ENCODE results near the gene RAB9B. TPM values are rescaled to one million over a fixed set of nuclear protein-coding genes. Genes with fewer than 3 reads are reported as not detected.

The RAB9B gene
- total RNA-seq, 1 experiment from 2014 or later = 0.62 TPM

DNA sequence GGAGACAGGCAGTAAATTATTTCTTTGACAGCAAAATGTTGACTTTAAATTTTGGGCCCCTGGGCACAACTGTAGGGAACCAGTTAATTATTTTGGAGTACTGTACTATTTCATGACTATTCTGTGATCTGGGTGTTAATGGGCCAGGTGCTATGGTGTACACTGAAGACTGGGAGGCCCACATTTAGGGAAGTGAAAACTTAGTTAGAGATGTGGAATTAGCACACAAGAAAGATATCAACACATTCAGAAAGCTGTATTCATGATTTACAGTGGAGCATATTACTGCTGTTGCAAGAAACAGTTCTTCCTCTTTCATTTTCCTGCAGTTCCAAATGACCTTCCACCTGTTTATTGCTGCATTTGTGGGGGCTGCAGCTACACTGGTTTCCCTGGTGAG, 43.1 kb downstream of the RAB9B start:
- no TSS peak for BruUV-seq (replicated peaks)
- Histone ChIP-seq H3K27me3 (ENCODE audit: control insufficient read depth, insufficient read depth, low read length) (peaks cover 29% of the 10 kb centered on the region), H3K4me1 (ENCODE audit: control insufficient read depth, insufficient read depth, low read length) (no peaks in the 10 kb centered on the region), H3K9me3 (ENCODE audit: control insufficient read depth, insufficient read depth, low read depth, low read length) (no peaks in the 10 kb centered on the region), H3K36me3 (ENCODE audit: control insufficient read depth, insufficient read depth, low read length) (no peaks in the 10 kb centered on the region), H3K27ac (ENCODE audit: low read length) (no peak overlapping the region), H3K4me3 (ENCODE audit: low read depth in 2 of 2, low read length in 2 of 2) (no peak overlapping the region)
- ATAC-seq = no peak
- intact Hi-C loops (cut with micrococcal nuclease; ENCODE audit: unreplicated experiment) = no loop called here
- TF ChIP-seq SIN3A (IDR thresholded peaks at IDR 0.05; ENCODE audit: borderline replicate concordance, insufficient read depth, low read depth, low read length) (no peak), POLR2AphosphoS5 (IDR thresholded peaks at IDR 0.05; ENCODE audit: low read depth, low read length) (no peak)
- TF ChIP-seq, protein P1, sequence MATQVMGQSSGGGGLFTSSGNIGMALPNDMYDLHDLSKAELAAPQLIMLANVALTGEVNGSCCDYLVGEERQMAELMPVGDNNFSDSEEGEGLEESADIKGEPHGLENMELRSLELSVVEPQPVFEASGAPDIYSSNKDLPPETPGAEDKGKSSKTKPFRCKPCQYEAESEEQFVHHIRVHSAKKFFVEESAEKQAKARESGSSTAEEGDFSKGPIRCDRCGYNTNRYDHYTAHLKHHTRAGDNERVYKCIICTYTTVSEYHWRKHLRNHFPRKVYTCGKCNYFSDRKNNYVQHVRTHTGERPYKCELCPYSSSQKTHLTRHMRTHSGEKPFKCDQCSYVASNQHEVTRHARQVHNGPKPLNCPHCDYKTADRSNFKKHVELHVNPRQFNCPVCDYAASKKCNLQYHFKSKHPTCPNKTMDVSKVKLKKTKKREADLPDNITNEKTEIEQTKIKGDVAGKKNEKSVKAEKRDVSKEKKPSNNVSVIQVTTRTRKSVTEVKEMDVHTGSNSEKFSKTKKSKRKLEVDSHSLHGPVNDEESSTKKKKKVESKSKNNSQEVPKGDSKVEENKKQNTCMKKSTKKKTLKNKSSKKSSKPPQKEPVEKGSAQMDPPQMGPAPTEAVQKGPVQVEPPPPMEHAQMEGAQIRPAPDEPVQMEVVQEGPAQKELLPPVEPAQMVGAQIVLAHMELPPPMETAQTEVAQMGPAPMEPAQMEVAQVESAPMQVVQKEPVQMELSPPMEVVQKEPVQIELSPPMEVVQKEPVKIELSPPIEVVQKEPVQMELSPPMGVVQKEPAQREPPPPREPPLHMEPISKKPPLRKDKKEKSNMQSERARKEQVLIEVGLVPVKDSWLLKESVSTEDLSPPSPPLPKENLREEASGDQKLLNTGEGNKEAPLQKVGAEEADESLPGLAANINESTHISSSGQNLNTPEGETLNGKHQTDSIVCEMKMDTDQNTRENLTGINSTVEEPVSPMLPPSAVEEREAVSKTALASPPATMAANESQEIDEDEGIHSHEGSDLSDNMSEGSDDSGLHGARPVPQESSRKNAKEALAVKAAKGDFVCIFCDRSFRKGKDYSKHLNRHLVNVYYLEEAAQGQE (IDR thresholded peaks at IDR 0.05; ENCODE audit: insufficient read depth in 1 of 2, low read depth in 2 of 2, low read length in 1 of 2) = no peak
- DNase-seq (ENCODE audit: low read depth, low spot score) = no peak
- in situ Hi-C loops (cut with HindIII; ENCODE audit: low pct_unique_long_range_greater_than_20kb, low sequenced_read_pairs) = no loop called here
- POLR2A ChIA-PET = no interaction called here
- CTCF ChIA-PET = no interaction called here

DNA sequence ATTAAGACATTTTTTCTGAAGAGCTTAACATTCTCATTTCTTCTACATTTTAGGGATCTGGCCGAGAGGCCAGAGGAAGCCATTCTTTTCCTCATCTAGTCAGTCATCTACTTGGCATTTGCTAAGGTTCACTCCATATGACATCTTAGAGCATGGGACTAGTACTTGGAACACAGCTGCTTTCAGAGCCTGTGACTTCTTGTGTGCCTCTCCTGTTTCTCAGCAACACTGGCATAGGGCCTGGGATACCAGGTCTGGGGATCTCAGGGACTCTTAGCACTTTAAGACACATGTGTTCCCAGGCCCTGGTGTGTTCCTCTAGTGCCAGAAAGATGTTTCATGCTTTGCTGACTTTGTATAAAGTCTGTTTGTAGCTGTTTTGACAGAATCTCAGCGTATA, 48.1 kb downstream of the RAB9B start:
- ATAC-seq (no peak), DNase-seq (ENCODE audit: low read depth, low spot score) (no peak)
- ChIA-PET CTCF (no interaction called here), POLR2A (no interaction called here)
- Histone ChIP-seq H3K9me3 (ENCODE audit: control insufficient read depth, insufficient read depth, low read depth, low read length) (no peaks in the 10 kb centered on the region), H3K36me3 (ENCODE audit: control insufficient read depth, insufficient read depth, low read length) (no peaks in the 10 kb centered on the region), H3K4me1 (ENCODE audit: control insufficient read depth, insufficient read depth, low read length) (no peaks in the 10 kb centered on the region), H3K4me3 (ENCODE audit: low read depth in 2 of 2, low read length in 2 of 2) (no peak overlapping the region), H3K27ac (ENCODE audit: low read length) (no peak overlapping the region), H3K27me3 (ENCODE audit: control insufficient read depth, insufficient read depth, low read length) (peaks cover 8% of the 10 kb centered on the region)
- intact Hi-C loops (cut with micrococcal nuclease; ENCODE audit: unreplicated experiment) = no loop called here
- in situ Hi-C loops (cut with HindIII; ENCODE audit: low pct_unique_long_range_greater_than_20kb, low sequenced_read_pairs) = no loop called here
- TF ChIP-seq TCF7L2 (IDR thresholded peaks at IDR 0.05; ENCODE audit: low read depth, low read length) = no peak
- TF ChIP-seq POLR2AphosphoS5 (IDR thresholded peaks at IDR 0.05; ENCODE audit: low read depth, low read length) = no peak
- TF ChIP-seq, protein P1 (IDR thresholded peaks at IDR 0.05; ENCODE audit: insufficient read depth in 1 of 2, low read depth in 2 of 2, low read length in 1 of 2) = no peak
- TF ChIP-seq, protein P2, sequence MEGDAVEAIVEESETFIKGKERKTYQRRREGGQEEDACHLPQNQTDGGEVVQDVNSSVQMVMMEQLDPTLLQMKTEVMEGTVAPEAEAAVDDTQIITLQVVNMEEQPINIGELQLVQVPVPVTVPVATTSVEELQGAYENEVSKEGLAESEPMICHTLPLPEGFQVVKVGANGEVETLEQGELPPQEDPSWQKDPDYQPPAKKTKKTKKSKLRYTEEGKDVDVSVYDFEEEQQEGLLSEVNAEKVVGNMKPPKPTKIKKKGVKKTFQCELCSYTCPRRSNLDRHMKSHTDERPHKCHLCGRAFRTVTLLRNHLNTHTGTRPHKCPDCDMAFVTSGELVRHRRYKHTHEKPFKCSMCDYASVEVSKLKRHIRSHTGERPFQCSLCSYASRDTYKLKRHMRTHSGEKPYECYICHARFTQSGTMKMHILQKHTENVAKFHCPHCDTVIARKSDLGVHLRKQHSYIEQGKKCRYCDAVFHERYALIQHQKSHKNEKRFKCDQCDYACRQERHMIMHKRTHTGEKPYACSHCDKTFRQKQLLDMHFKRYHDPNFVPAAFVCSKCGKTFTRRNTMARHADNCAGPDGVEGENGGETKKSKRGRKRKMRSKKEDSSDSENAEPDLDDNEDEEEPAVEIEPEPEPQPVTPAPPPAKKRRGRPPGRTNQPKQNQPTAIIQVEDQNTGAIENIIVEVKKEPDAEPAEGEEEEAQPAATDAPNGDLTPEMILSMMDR (IDR thresholded peaks at IDR 0.05) = no peak
- TF ChIP-seq SIN3A (IDR thresholded peaks at IDR 0.05; ENCODE audit: borderline replicate concordance, insufficient read depth, low read depth, low read length) = no peak
- no TSS peak for BruUV-seq (replicated peaks)
